PC-9 (cell line): ENCODE data around the gene TBX18.

Experiments
- CTCF ChIP-seq: fragments of 200-600 bp; sonication (generic); conservative IDR thresholded peaks from 2 replicates; pipeline ENCODE4 v1.6.1; 2017; ENCODE audit warnings: mixed run types, antibody characterized with exemption, mild to moderate bottlenecking, moderate library complexity
- EZH2 ChIP-seq: fragments of 200-600 bp; sonication (generic); IDR thresholded peaks from 2 replicates; pipeline ENCODE4 v1.8.0; 2017; ENCODE audit warnings: antibody characterized with exemption, low read depth

DNA sequence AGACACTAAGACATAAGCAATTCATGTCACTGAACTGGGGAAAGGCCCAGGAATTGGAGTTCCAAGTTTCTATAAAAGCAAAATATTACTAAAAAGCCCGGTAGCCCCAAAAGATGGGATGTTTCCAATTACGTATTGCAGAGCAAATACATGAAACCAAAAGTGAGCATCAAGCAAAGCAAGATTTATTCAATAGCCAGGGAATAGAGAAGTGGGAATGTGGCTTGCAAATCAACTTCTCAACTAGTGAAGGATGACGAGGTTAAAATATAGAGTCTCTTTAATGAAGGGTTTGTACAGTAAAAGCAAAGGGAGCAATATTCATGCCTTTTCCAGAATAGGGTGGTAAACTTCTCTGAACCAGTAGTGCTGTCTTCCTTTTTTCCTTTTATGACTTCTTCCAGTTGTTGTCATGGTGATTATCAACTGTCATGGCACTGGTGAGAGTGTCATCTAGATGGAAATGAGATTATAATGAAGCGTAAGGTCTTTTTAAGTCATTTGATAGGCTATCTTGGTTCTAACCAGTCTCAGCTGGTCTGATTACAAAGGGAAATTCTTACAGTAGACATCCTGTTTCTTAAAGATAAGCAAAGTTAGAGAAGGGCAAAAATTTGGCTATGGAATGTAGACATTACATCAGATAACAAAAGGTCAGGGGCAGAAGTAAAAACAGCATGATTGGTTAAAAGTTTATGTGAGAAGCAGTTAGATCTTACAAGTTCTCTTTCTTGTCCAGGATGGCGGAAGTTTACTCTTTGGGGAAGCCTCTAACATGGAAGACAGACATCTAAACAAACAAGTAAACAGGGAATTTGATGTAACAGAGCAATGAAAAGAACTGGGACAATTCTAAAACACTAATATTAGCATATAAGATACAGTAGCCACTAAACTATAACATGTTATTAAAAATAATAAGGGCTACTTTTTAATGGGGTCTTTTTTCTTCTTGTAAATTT lies 96.9 kb downstream of the TBX18 start:
- no peak for TF ChIP-seq CTCF
- no peak for TF ChIP-seq EZH2
